PFSK-1 (cell line): ENCODE data around the gene SYT8.

Source experiments
- FOXP2 ChIP-seq: optimal IDR thresholded peaks from 2 replicates; pipeline ENCODE3; 2011; ENCODE audit warnings: borderline replicate concordance, control low read depth, inconsistent platforms; ENCODE audit not compliant: insufficient read depth; ENCODE audit errors: extremely low read length, extremely low read depth
- POLR2AphosphoS5 ChIP-seq: IDR thresholded peaks from 2 replicates; pipeline ENCODE4 v1.6.1; 2012; ENCODE audit warnings: low read depth, mild to moderate bottlenecking, control low read depth, low read length, moderate library complexity
- SIN3A ChIP-seq: IDR thresholded peaks from 2 replicates; pipeline ENCODE4 v1.6.1; 2012; ENCODE audit warnings: mild to moderate bottlenecking, low read length, moderate library complexity, borderline replicate concordance; ENCODE audit not compliant: insufficient read depth
- TAF1 ChIP-seq: IDR thresholded peaks from 2 replicates; pipeline ENCODE4 v1.6.1; 2012; ENCODE audit warnings: low read length, control low read depth, borderline replicate concordance; ENCODE audit not compliant: insufficient read depth
- TF ChIP-seq, protein P1 (sequence below), 2 experiments: IDR thresholded peaks; 2 replicates each; pipeline versions ENCODE4 v1.6.1 to v1.8.0; 2011 to 2012; ENCODE audit warnings: low read depth in 2 of 2, low read length in 2 of 2, control low read depth in 1 of 2, inconsistent platforms in 1 of 2, mild to moderate bottlenecking in 1 of 2, moderate library complexity in 1 of 2; ENCODE audit not compliant: insufficient read depth in 1 of 2

The SYT8 gene

DNA sequence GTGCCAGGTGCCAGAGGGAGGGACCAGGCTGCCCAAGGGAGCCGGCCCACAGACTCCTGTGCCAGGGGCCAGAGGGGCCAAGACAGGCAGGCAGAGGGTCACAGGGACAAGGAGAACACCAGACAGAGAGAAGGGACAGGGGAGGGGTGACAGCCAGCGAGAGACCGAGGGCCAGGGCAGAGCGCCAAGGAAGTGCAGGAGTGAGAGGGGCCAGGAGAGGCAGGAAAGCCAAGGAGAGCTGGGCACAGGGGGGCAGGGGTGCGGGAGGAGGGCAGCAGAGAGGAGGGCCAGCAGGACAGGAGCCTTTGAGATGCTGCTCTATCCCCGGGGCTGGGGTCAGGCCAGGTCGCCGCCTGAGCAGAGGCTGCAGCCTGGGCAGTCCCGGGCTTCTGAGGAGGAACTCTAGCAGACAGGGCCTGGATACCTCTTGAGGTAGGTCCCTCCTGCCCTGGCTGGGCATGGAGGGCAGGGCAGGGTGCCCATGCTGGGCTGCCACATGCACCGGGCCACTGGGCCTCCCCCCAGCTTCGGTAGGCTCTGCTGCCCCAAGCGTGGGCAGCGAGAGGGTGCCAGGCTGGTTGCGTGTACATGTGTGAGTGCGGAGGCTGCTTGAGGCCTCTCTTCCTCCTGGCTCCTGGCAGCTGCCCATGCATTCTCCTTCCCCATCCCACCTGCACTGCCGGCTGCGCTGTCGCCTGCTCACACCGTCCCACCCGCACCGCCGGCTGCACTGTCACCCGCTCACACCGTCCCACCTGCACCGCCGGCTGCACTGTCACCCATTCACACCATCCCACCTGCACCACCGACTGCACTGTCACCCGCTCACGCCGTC, 30.3 kb downstream of the SYT8 start:
- peak; percentile 18; the same call in 1 of the 2 replicates for TF ChIP-seq POLR2AphosphoS5
- no peak for TF ChIP-seq TAF1
- no peak for TF ChIP-seq FOXP2

DNA sequence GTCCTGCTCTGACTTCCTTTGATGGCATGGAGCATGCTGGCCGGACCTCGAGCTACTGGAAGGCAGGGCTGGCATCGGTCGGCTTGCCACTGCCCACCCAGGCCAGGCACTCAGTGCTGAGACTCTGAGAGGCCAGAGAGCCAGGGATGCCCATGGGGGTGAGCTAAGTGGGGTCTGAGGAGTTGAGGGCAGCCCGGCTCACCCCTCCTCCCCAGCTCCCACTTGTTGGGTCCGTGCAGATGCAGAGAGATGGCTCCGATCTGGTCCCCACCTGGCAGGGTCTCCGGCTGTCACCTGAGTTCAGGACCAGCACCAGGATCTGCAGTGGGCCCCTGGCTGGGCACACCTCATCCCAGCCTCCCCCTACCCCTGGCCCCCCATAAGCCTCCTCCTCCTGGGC, 31.4 kb downstream of the SYT8 start:
- TF ChIP-seq POLR2AphosphoS5 (no peak), FOXP2 (no peak)

DNA sequence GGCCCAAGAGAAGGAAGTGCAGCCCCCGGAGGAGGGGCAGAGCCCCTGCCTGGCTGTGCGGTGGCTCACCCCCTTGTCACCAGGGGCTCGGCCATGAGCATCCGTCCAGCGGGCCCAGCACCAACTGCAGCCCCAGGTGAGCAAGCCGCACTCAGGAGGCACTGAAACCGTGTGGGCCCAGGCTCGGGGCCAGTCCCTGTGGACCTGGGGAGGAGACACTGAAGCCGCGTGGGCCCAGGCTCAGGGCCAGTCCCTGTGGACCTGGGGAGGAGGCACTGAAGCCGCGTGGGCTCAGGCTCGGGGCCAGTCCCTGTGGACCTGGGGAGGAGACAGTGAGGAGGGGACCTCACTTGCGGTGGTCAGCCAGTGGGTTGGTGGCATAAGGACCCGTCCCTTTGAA, 32.0 kb downstream of the SYT8 start:
- TF ChIP-seq, protein P1, sequence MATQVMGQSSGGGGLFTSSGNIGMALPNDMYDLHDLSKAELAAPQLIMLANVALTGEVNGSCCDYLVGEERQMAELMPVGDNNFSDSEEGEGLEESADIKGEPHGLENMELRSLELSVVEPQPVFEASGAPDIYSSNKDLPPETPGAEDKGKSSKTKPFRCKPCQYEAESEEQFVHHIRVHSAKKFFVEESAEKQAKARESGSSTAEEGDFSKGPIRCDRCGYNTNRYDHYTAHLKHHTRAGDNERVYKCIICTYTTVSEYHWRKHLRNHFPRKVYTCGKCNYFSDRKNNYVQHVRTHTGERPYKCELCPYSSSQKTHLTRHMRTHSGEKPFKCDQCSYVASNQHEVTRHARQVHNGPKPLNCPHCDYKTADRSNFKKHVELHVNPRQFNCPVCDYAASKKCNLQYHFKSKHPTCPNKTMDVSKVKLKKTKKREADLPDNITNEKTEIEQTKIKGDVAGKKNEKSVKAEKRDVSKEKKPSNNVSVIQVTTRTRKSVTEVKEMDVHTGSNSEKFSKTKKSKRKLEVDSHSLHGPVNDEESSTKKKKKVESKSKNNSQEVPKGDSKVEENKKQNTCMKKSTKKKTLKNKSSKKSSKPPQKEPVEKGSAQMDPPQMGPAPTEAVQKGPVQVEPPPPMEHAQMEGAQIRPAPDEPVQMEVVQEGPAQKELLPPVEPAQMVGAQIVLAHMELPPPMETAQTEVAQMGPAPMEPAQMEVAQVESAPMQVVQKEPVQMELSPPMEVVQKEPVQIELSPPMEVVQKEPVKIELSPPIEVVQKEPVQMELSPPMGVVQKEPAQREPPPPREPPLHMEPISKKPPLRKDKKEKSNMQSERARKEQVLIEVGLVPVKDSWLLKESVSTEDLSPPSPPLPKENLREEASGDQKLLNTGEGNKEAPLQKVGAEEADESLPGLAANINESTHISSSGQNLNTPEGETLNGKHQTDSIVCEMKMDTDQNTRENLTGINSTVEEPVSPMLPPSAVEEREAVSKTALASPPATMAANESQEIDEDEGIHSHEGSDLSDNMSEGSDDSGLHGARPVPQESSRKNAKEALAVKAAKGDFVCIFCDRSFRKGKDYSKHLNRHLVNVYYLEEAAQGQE (IDR thresholded peaks at IDR 0.05; ENCODE audit: insufficient read depth in 1 of 2, low read depth in 2 of 2, low read length in 2 of 2), result no peak
- TF ChIP-seq FOXP2 (no peak), POLR2AphosphoS5 (no peak), TAF1 (no peak), SIN3A (no peak)

DNA sequence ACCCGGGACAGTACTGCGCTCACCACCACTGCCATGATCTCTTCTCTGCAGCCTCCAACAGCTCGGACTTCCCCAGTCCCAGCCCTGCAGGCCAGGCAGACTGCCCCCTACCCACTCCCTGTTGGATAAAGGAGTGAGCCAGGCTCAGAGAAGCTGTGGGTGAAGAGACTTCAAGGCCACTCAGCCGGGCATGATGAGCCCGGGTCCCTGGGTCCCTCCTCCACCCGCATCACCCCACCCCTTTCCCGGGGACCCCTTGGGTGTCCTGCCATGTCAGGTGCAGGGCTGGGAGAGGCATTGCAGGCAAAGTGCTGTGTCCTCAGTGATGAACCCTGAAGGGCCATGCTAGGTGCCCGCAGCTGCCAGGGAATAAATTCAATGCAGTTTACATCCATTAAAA, 32.6 kb downstream of the SYT8 start:
- no peak for TF ChIP-seq POLR2AphosphoS5
- no peak for TF ChIP-seq SIN3A
- TF ChIP-seq TAF1, result no peak
- TF ChIP-seq FOXP2, result no peak
- TF ChIP-seq, protein P1 (IDR thresholded peaks at IDR 0.05; ENCODE audit: insufficient read depth in 1 of 2, low read depth in 2 of 2, low read length in 2 of 2), result no peak

DNA sequence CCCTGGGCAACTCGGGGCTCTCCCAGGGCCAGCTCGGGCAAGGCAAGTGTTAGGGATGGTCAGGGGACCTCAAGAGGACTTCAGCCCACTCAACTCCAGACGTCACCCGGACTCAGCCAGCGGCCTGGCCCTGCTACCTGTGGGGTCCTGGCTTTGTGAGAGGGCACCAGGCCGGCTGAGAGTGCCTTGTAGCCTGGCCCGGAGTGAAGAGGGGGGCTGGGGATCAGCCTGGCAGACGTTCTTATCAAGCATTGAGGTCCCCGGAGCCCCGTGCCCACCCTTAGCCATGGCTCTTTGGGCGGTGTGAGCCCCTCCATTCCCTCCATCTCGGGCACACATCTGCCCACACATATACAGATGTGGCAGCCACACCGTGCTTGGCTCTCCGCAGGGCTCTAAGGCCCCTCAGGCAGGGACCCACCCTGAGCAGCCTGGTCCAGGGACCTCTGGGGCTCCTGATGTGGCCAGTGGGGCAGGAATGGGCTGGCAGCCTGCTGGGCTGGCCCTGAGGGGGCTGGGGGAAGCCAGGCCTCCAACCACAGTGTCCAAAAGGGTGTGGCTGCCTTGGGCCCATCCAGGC, 33.4 kb downstream of the SYT8 start:
- TF ChIP-seq FOXP2 (no peak), SIN3A (no peak), TAF1 (no peak), POLR2AphosphoS5 (no peak)
- TF ChIP-seq, protein P1 (IDR thresholded peaks at IDR 0.05; ENCODE audit: insufficient read depth in 1 of 2, low read depth in 2 of 2, low read length in 2 of 2), result no peak

DNA sequence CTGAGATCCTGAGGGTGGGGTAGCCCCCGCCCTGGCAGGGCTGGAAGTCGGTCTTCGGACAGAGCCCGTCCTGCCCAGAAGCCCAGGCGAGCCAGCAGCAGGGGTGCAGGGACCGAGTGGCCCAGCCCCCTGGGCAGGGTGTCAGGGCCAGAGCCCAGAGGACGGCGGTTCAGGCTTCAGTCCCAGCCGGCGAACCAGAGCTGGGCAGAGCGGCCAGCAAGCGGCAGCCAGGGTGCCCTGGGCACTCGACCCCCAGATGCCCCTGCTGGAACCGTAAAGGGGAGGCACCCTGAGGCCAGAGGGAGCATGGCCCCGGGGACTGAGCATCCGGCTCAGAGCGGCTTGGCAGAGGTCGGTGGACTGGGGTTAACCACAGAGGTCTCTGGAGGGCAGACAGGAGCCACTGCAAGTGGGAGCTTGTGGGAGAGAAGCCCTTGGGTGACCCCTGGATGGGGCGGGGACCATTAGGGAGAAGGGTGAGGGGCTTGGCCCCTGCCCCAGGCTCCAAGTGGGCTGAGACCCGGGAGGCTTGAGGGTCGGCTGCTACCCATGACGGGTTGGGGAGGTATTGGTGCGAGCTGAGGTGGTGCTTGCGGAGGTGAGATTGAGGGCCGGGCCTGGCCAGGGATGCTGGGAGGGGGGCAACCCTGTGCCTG, 34.0 kb downstream of the SYT8 start:
- no peak for TF ChIP-seq FOXP2
- TF ChIP-seq POLR2AphosphoS5, result no peak
- no peak for TF ChIP-seq SIN3A
- TF ChIP-seq, protein P1 (IDR thresholded peaks at IDR 0.05; ENCODE audit: insufficient read depth in 1 of 2, low read depth in 2 of 2, low read length in 2 of 2), result no peak
- TF ChIP-seq TAF1, result no peak
